ENCODE data around the gene IGFBP2.

DNA sequence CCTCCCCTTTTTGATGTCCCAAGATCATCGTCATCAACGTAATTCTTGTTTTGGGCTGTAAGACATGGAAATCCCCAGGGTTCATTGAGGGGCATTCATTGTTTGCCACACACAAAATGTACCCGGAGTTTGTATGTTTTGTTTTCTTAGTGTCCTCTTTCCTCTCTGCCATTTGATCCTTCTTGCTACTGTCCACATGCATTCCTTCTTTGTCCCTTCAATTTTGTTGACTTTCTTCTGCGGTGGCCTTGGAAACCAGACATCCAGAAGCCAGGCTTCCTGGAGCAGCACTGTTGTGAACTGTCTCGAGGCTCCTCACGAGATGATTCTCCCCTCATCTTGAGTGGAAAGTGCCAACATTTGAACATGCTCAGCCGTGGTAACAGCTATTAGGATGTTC, 24.8 kb downstream of the IGFBP2 start:
- TF ChIP-seq, protein P1, sequence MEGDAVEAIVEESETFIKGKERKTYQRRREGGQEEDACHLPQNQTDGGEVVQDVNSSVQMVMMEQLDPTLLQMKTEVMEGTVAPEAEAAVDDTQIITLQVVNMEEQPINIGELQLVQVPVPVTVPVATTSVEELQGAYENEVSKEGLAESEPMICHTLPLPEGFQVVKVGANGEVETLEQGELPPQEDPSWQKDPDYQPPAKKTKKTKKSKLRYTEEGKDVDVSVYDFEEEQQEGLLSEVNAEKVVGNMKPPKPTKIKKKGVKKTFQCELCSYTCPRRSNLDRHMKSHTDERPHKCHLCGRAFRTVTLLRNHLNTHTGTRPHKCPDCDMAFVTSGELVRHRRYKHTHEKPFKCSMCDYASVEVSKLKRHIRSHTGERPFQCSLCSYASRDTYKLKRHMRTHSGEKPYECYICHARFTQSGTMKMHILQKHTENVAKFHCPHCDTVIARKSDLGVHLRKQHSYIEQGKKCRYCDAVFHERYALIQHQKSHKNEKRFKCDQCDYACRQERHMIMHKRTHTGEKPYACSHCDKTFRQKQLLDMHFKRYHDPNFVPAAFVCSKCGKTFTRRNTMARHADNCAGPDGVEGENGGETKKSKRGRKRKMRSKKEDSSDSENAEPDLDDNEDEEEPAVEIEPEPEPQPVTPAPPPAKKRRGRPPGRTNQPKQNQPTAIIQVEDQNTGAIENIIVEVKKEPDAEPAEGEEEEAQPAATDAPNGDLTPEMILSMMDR (IDR thresholded peaks at IDR 0.05; ENCODE audit: insufficient read depth, low read length, poor library complexity, severe bottlenecking) = no peak
- no peak for TF ChIP-seq EZH2phosphoT487 (conservative IDR thresholded peaks at IDR 0.05; ENCODE audit: low read length)
